ENCODE data around the gene COL6A1. TPM values are rescaled to one million over a fixed set of nuclear protein-coding genes. Genes with fewer than 3 reads are reported as not detected.
A peak's percentile ranks its signal among the peaks of the same experiment; 100 is the strongest.

Gene COL6A1
- total RNA-seq, 1 experiment from 2014 or later: 193 TPM

GRCh38 chr21:45970674-45971615 is 10.6 kb upstream of the COL6A1 start:
- Mint-ChIP-seq H3K27ac (no peak overlapping the region), H3K4me3 (no peak overlapping the region), H3K27me3 (ENCODE audit: low read depth) (peaks cover 8% of the 10 kb centered on the region), H3K36me3 (ENCODE audit: insufficient read depth in 1 of 3, low read depth in 3 of 3) (no peaks in the 10 kb centered on the region), H3K4me1 (peaks cover 12 to 13% of the 10 kb centered on the region in 2 experiments), H3K9me3 (no peaks in the 10 kb centered on the region; a peak in 1 of 5 replicates)
- Histone ChIP-seq H3K23me2 (ENCODE audit: insufficient read length, low read depth, low read length, poor library complexity, severe bottlenecking) (peaks cover 21% of the 10 kb centered on the region), H3K27ac (ENCODE audit: insufficient read length, low read depth, low read length) (no peak overlapping the region), H3K4me2 (ENCODE audit: insufficient read depth, insufficient read length, low read length) (no peak overlapping the region), H3K14ac (ENCODE audit: insufficient read depth, low read length) (no peak overlapping the region), H4K8ac (replicated peaks; ENCODE audit: insufficient read length, low read depth, low read length) (no peak overlapping the region), H3T11ph (ENCODE audit: low read length) (no peak overlapping the region), H4K20me1 (ENCODE audit: control insufficient read depth, insufficient read depth, insufficient read length) (no peaks in the 10 kb centered on the region), H2BK5ac (ENCODE audit: insufficient read length, low read length) (no peak overlapping the region), H3K9ac (ENCODE audit: extremely low read depth, insufficient read length, low read length) (no peak overlapping the region), H3K18ac (ENCODE audit: insufficient read length, low read depth, low read length) (no peak overlapping the region), H3K4me1 (ENCODE audit: insufficient read depth, low read length) (no peaks in the 10 kb centered on the region), H3K79me1 (ENCODE audit: insufficient read depth, low read depth, low read length, poor library complexity, severe bottlenecking) (no peaks in the 10 kb centered on the region), H3K56ac (ENCODE audit: insufficient read length, low read depth, low read length) (no peak overlapping the region), H2BK15ac (ENCODE audit: low read depth, low read length) (no peak overlapping the region), H3K4ac (ENCODE audit: low read depth, low read length) (no peak overlapping the region), H2AFZ (ENCODE audit: low read length) (no peak overlapping the region), H2BK12ac (ENCODE audit: insufficient read length, low read depth, low read length) (no peak overlapping the region), H3K23ac (ENCODE audit: insufficient read length, low read depth, low read length) (no peak overlapping the region), H2BK20ac (ENCODE audit: low read depth, low read length, poor library complexity, severe bottlenecking) (no peak overlapping the region), H4K5ac (ENCODE audit: insufficient read length, low read depth, low read length) (no peak overlapping the region), H4K91ac (ENCODE audit: insufficient read length, low read depth, low read length) (no peak overlapping the region), H3K79me2 (ENCODE audit: insufficient read depth, low read length) (no peaks in the 10 kb centered on the region), H2AK5ac (ENCODE audit: insufficient read length, low read length) (no peak overlapping the region), H3K9me3 (ENCODE audit: control insufficient read depth, low read depth, low read length) (no peaks in the 10 kb centered on the region), H3K27me3 (ENCODE audit: insufficient read depth, low read length) (no peaks in the 10 kb centered on the region), H2BK120ac (ENCODE audit: low read depth, low read length, poor library complexity, severe bottlenecking) (no peak overlapping the region)
- peak; percentile 96 for TF ChIP-seq CTCF (conservative IDR thresholded peaks at IDR 0.05)
- peak; percentile 81 for DNase-seq
- WGBS (ENCODE audit: extremely low coverage, insufficient read length, low lambda C conversion rate): no CpG with 5 or more reads among the region's 25 CpGs
